ENCODE results near the gene ARSG. TPM values are rescaled to one million over a fixed set of nuclear protein-coding genes. Genes with fewer than 3 reads are reported as not detected.

The ARSG gene
- total and polyA plus RNA-seq, 2 experiments from 2014 or later: 5.6 to 15.4 TPM

GRCh38 chr17:68387435-68388218, 96.3 kb downstream of the ARSG start:
- no peaks in the 10 kb centered on the region for H3K4me1 ChIP-seq (ENCODE audit: low read depth)
- H3K9me3 ChIP-seq (ENCODE audit: low read depth): no peaks in the 10 kb centered on the region
- no peak for DNase-seq (ENCODE audit: low read depth in 1 of 2, low spot score in 1 of 2)
- H3K36me3 ChIP-seq: no peaks in the 10 kb centered on the region
- no peak for TF ChIP-seq CTCF (IDR thresholded peaks at IDR 0.05; ENCODE audit: low read depth, low read length)
- H3K27me3 ChIP-seq: no peaks in the 10 kb centered on the region
- H3K27ac ChIP-seq: no peak overlapping the region
- no peak overlapping the region for H3K4me3 ChIP-seq

- Histone ChIP-seq H3K27ac (no peak overlapping the region), H3K9me3 (ENCODE audit: low read depth) (no peaks in the 10 kb centered on the region), H3K4me1 (ENCODE audit: low read depth) (no peaks in the 10 kb centered on the region), H3K36me3 (no peaks in the 10 kb centered on the region), H3K27me3 (no peaks in the 10 kb centered on the region), H3K4me3 (no peak overlapping the region)
- TF ChIP-seq CTCF (IDR thresholded peaks at IDR 0.05; ENCODE audit: low read depth, low read length): no peak
- no peak for DNase-seq (ENCODE audit: low read depth in 1 of 2, low spot score in 1 of 2)
These were observed 97.7 kb downstream of the ARSG start for GRCh38 chr17:68389041-68389440.

DNA sequence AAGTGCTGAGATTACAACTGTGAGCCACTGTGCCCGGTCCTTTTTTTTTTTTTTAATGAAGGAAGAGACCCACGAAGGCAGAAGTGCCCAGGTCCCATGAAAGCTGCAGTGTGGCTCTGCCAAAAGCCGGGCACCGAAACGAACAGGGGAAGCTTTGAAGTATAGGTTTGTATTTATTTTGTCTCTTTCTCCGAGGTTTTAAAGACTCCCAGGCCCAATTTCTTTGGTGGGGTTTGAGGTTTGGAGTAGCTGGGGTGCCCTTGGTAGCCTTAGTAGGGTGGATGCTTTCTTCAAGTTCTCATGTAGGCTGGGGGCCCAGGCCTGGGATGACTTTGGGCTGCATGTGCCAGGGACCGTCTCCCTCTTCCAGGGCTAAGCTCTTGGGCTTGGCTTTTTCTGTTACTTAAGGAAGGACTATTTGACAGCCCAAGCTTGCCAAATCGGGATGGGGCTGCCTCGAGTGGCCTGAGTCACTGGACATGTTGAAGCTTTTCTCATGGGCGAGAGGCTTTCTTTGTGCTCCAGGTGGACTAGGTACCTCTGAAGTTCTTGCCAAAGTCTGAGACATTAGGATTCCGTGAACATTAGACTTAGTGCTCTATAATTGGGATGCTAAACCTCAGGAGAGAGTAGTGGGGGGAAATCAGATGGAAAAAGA, 99.7 kb downstream of the ARSG start:
- no peak overlapping the region for H3K27ac ChIP-seq
- H3K4me3 ChIP-seq: no peak overlapping the region
- no peaks in the 10 kb centered on the region for H3K36me3 ChIP-seq
- H3K9me3 ChIP-seq (ENCODE audit: low read depth): no peaks in the 10 kb centered on the region
- H3K27me3 ChIP-seq: no peaks in the 10 kb centered on the region
- no peak for DNase-seq (ENCODE audit: low read depth in 1 of 2, low spot score in 1 of 2)
- H3K4me1 ChIP-seq (ENCODE audit: low read depth): no peaks in the 10 kb centered on the region
- TF ChIP-seq CTCF (IDR thresholded peaks at IDR 0.05; ENCODE audit: low read depth, low read length): no peak

- DNase-seq (ENCODE audit: low read depth in 1 of 2, low spot score in 1 of 2): peak in 1 of 2 donors; percentile 62
- Histone ChIP-seq H3K4me3 (no peak overlapping the region), H3K36me3 (no peaks in the 10 kb centered on the region), H3K9me3 (ENCODE audit: low read depth) (no peaks in the 10 kb centered on the region), H3K27me3 (no peaks in the 10 kb centered on the region), H3K27ac (no peak overlapping the region), H3K4me1 (ENCODE audit: low read depth) (no peaks in the 10 kb centered on the region)
- no peak for TF ChIP-seq CTCF (IDR thresholded peaks at IDR 0.05; ENCODE audit: low read depth, low read length)
These were observed 100.4 kb downstream of the ARSG start for GRCh38 chr17:68391561-68392268.

DNA sequence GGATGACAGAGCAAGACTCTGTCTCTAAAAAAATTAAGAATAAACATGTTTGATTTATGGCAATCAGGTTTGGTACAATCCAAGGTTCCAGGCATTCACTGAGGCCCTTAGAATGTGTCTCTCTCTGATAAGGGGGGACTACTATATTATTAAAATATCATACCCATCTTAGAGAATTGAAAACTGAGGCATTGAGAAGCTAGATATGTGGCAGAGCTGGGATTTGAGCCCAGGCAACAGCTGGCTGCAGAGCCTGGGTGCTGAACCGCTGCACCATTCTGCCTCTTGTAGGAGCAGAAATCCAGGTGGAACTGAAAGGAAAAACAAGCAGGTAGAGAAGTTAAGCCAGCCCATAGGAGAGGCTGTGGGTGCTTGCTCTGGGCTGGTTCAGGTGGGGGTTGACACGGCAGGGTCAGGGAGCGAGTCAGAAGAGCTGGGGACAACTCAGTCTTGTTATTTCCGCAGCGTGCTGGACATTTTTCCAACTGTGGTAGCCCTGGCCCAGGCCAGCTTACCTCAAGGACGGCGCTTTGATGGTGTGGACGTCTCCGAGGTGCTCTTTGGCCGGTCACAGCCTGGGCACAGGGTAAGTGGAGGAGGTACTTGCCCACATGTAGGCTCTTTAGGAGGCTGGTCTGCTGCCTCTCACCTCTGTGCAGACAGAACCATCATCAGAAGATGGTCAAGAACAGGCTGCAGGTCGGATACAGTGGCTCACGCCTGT, 103.5 kb downstream of the ARSG start:
- Histone ChIP-seq H3K4me1 (ENCODE audit: low read depth) (peaks cover 4% of the 10 kb centered on the region), H3K27ac (no peak overlapping the region), H3K27me3 (no peaks in the 10 kb centered on the region), H3K36me3 (no peaks in the 10 kb centered on the region), H3K4me3 (no peak overlapping the region), H3K9me3 (ENCODE audit: low read depth) (no peaks in the 10 kb centered on the region)
- TF ChIP-seq CTCF (IDR thresholded peaks at IDR 0.05; ENCODE audit: low read depth, low read length): no peak
- DNase-seq (ENCODE audit: low read depth in 1 of 2, low spot score in 1 of 2): no peak
